Stimulated activated CD8-positive, alpha-beta memory T cell treated with anti-CD3 and anti-CD28 coated beads, Interleukin-7, amount 100 ng/mL, for 48 hours (primary cell): Measurements from ENCODE around the gene YEATS2.
"Not testable (repeated sequence)": the region's sequence is repeated elsewhere in the genome, so short reads cannot be mapped to it uniquely, and the experiment has no call there.

Experiments
- DNase-seq, 2 donors: peaks; one replicate each; pipeline ENCODE4 v3.0.0-alpha.2; 2020; ENCODE audit warnings: low read depth in 1 of 2; ENCODE audit errors: extremely low read depth in 1 of 2

The YEATS2 gene

GRCh38 chr3:183697610-183698317 lies at the start of gene YEATS2:
Gene YEATS2, plus strand, starts transcription at chr3:183697797. Its CDS starts 17,366 bp downstream, at chr3:183715163.
- peak; percentile 59 to 72 for DNase-seq

DNA sequence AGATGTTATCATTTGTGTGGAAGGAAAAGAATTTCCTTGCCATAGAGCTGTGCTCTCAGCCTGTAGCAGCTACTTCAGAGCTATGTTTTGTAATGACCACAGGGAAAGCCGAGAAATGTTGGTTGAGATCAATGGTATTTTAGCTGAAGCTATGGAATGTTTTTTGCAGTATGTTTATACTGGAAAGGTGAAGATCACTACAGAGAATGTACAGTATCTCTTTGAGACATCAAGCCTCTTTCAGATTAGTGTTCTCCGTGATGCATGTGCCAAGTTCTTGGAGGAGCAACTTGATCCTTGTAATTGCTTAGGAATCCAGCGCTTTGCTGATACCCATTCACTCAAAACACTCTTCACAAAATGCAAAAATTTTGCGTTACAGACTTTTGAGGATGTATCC lies 47.0 kb upstream of the YEATS2 start:
- no peak for DNase-seq

DNA sequence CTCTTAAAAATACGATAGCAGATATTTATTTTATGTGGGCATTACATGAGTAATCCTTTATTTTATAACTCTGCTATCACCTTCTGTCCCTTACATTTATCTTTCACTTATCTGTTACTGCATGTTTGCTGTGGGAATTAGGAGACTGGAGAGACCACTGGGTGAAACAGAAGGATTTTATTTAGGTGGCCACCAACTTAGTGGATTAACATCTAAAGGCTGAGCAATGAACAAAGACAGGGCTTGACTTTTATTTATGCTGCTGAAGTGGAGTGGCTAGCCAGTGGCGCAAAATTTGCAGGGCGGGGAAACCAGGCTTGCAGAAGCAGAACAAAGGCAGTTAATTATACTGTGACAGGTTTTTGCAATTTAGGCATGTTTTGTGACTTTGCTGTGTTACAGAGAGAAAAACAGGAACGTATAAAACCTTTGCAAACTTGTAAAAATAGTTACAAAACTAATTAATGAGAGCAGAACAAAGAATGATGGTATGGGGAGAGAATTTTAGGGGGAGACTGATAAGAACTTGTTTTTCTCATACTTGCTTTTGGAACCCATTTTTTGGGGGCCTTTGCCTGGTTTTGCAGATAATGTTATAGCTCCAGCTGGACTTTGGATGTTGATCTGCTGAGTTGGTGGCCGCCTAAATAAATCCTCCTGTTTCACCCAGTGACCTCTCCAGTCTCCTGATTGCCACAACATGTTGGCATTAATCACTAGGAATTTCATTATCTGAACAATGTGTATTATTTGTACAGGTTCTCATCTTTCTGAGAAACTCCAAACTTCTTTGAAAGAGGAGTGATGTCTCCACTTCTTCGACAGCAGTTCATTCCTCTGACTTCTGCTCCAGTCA lies 44.2 kb upstream of the YEATS2 start:
- DNase-seq, result no peak

DNA sequence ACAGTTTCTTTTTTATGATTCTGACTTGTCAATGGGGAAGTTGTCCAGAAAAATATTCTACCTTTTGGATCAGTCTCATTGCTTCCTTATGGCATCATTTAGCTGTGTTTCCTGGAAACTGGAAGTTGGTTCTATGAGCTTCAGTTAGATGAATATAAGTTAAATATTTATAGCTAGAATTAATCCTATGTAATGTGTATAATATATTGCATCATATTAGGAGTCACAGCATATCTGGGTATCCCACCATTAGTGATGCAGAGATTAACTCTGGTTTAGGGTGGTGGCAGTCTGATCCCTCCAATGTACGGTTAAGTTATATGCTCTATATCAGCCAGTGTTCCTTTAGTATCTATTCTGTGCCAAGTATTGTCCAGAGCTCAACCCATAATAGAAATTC lies 42.9 kb upstream of the YEATS2 start:
- no peak for DNase-seq

DNA sequence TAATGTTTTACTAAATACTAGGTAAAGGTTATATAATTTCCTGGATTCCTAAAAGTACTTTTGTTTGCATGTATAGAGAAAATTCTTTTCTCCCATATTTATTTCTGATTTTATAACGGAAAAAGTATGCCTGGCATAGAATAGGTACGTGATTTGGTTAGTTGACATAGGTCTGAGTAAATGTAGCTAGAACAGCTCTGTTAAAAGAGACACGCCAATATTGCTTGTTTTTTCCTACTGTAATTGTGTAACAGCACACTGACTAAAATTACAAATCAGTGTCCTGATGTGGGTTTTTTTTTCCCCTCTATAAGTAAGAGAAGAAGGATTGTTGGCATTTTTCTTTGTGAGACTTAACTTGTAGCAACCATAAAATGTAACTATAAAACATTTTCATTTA lies 35.5 kb upstream of the YEATS2 start:
- no peak for DNase-seq

GRCh38 chr3:183664913-183665381 lies 32.6 kb upstream of the YEATS2 start:
- no peak for DNase-seq

GRCh38 chr3:183680061-183680460 lies 17.5 kb upstream of the YEATS2 start:
- no peak for DNase-seq

DNA sequence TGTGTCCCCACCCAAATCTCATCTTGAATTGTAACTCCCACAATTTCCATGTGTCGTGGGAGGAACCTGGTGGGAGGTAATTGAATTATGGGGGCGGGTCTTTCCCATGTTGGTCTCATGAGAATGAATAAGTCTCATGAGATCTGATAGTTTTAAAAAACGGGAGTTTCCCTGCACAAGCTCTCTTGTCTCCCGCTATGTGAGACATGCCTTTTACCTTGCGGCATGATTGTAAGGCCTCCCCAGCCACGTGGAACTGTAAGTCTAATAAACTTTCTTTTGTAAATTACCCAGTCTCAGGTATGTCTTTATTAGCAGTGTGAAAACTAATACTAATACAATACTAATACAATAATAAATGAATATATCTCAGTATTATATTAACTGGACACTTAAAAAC lies 9.9 kb upstream of the YEATS2 start:
- DNase-seq, result no peak

GRCh38 chr3:183688874-183689273 lies 8.7 kb upstream of the YEATS2 start:
- no peak for DNase-seq

GRCh38 chr3:183689621-183690020 lies 8.0 kb upstream of the YEATS2 start:
- not testable (repeated sequence) for DNase-seq

- no peak for DNase-seq
Measured at GRCh38 chr3:183690402-183690995, 7.1 kb upstream of the YEATS2 start.

DNA sequence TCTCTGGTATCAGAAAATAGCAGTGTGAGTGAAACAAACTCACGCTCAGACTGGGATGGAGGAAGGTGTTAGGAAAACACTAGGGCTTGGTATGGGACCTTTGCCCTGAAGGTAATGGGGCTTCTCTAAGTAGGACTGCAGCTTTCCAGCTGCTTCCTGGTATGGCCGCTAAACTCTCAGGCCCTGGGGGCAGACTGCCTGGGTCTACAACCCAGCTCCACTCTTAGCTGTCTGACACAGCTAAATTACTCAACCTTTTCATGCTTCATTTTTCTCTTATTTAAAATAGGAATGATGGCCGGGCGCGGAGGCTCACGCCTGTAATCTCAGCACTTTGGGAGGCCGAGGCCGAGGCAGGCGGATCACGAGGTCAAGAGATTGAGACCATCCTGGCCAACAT lies 5.2 kb upstream of the YEATS2 start:
- DNase-seq, result no peak

- no peak for DNase-seq
Measured at GRCh38 chr3:183695569-183696364, 1.8 kb upstream of the YEATS2 start.

DNA sequence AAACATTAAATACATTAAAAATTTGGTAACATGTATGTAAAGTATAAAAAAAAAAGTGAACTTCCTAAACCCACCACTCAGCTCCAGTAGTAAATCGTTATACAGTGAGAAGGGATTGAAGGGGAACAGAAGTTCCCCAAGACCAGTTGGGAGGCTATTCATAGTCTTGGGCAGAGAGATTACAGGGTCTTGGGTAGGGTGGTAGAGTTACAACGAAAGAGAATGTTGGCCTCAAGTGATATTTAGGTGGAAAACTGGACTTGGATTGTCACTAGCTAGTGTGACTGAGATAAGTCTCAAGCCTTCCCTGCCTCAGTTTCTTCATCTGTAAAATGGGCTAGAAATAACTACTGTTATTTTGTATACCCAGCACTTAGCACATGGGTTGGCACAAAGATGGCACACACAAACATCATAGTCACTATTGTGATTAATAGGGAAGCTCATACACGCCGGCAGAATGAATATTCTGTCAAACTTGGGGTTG lies 431 bp upstream of the YEATS2 start:
- no peak for DNase-seq

DNA sequence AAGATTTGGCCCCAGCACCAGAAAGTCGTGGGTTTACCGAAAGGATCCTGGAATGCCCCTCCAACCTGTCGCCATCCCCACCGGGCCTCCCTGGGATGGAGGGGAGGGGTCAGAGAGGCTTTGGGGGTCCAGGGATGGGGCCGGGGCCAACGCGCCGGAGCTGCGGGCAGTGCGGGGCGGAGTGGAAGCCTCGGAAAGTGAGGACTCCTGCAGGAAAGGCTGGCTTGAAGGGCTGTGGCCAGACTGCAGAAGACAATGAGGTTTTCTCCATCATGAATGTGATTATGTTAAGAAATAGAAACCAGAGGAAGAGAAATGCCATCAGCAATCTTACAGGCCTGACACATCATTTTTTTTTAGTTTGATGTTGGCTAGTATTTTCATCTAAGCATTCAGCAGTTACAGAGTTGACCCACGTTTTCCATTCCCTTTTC lies 738 bp downstream of the YEATS2 start:
- peak in 1 of 2 donors; percentile 8 for DNase-seq

DNA sequence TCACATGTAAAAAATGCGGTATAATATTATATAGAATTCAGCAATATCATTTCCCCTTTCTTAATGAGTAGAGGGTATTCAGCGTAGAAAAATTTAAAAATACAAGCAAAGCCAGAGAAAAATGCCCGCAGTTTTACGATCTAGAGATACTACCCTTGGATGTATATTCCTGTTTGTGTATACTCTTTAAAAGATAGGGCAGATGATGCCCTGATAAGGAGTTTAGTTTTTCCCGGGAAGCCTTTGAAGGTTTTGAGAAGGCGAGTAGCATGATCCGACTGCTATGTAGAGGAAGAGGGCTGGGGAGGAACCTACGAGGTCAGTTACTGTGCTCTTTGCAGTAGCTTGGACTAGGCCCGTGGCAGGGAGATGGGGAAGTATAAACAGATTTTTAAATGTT lies 1.2 kb downstream of the YEATS2 start:
- DNase-seq, result no peak

DNA sequence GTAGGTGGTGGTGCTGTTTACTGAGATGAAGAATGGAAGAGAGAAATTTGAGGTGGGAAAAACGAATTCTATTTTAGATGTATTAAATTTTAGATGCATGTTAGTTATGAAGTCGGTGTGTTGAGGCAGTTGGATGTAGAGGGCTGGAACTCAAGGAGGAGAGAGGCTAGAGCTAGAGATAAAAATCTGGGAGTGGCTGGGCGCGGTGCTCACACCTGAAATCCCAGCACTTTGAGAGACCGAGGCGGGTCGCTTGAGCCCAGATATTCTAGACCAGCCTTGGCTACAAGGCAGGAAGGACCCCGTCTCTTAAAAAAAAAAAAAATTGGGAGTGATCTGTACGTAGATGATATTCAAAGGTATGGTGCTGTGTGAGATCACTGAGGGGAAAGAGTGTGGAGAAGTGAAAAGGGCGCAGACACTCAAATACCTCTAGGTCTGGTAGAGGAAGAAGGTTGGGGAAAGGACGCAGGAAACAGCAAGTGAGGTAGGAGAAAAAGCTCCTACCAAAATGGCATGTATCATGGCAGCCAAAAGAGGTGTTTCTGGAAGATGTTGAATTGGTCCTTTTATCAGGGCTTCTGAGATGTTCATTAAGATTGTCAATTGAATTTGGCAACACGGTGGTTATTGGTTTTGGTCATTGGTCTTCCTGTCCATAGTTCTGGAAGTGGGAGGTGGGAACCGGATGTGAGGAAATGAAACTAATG lies 1.8 kb downstream of the YEATS2 start:
- DNase-seq, result no peak

- no peak for DNase-seq
Measured at GRCh38 chr3:183701744-183702143, 4.1 kb downstream of the YEATS2 start.

DNA sequence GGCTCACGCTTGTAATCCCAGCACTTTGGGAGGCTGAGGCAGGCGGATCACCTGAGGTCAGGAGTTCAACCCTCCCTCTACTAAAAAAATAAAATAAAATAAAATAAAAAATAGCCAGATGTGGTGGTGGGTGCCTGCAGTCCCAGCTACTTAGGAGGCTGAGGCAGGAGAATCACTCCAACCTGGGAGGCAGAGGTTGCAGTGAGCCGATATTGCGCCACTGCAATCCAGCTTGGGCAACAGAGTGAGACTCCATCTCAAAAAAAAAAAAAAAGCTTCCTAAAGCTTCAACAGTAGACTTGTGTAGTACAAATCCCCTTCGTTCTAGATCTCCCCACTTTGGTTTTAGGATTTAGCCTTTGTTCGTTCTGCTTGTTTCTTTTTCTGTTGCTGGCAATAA lies 6.3 kb downstream of the YEATS2 start:
- not testable (repeated sequence) for DNase-seq

GRCh38 chr3:183710231-183710630 lies 12.6 kb downstream of the YEATS2 start:
- no peak for DNase-seq
